ENCODE results near the gene LARP4B. TPM values are rescaled to one million over a fixed set of nuclear protein-coding genes. Genes with fewer than 3 reads are reported as not detected.

The LARP4B gene
- total and polyA plus RNA-seq, 2 experiments from 2014 or later = 18.3 to 52.3 TPM

DNA sequence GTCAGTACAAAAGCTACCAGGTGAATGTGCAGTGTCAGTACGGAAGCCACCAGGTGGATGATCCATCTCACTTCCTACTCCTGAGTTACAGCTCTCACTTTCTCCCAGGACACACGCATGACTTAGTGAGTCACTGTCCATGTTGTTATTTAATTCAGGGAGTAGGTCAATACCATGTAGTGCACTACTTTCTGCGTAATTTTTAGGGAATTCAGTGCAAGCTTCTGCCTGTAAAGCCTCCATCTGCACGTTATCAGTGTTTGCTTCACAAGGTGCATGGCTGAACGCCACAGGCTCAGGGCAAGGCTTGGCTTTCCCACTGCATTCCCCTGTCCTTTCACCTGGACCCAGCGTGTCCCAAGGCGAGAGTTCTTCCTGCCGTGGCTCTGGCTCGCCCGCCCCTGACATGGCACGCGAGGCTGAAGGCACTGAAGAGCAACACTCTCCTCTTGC is 59.5 kb downstream of the LARP4B start (continued):
- TF ChIP-seq, protein P1, sequence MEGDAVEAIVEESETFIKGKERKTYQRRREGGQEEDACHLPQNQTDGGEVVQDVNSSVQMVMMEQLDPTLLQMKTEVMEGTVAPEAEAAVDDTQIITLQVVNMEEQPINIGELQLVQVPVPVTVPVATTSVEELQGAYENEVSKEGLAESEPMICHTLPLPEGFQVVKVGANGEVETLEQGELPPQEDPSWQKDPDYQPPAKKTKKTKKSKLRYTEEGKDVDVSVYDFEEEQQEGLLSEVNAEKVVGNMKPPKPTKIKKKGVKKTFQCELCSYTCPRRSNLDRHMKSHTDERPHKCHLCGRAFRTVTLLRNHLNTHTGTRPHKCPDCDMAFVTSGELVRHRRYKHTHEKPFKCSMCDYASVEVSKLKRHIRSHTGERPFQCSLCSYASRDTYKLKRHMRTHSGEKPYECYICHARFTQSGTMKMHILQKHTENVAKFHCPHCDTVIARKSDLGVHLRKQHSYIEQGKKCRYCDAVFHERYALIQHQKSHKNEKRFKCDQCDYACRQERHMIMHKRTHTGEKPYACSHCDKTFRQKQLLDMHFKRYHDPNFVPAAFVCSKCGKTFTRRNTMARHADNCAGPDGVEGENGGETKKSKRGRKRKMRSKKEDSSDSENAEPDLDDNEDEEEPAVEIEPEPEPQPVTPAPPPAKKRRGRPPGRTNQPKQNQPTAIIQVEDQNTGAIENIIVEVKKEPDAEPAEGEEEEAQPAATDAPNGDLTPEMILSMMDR (conservative IDR thresholded peaks at IDR 0.05; ENCODE audit: low read depth in 2 of 2) = no peak
- TF ChIP-seq STAT1 (IDR thresholded peaks at IDR 0.05; ENCODE audit: unreplicated experiment) (no peak), EZH2phosphoT487 (IDR thresholded peaks at IDR 0.05; ENCODE audit: unreplicated experiment) (no peak)
- TF ChIP-seq, protein P2, sequence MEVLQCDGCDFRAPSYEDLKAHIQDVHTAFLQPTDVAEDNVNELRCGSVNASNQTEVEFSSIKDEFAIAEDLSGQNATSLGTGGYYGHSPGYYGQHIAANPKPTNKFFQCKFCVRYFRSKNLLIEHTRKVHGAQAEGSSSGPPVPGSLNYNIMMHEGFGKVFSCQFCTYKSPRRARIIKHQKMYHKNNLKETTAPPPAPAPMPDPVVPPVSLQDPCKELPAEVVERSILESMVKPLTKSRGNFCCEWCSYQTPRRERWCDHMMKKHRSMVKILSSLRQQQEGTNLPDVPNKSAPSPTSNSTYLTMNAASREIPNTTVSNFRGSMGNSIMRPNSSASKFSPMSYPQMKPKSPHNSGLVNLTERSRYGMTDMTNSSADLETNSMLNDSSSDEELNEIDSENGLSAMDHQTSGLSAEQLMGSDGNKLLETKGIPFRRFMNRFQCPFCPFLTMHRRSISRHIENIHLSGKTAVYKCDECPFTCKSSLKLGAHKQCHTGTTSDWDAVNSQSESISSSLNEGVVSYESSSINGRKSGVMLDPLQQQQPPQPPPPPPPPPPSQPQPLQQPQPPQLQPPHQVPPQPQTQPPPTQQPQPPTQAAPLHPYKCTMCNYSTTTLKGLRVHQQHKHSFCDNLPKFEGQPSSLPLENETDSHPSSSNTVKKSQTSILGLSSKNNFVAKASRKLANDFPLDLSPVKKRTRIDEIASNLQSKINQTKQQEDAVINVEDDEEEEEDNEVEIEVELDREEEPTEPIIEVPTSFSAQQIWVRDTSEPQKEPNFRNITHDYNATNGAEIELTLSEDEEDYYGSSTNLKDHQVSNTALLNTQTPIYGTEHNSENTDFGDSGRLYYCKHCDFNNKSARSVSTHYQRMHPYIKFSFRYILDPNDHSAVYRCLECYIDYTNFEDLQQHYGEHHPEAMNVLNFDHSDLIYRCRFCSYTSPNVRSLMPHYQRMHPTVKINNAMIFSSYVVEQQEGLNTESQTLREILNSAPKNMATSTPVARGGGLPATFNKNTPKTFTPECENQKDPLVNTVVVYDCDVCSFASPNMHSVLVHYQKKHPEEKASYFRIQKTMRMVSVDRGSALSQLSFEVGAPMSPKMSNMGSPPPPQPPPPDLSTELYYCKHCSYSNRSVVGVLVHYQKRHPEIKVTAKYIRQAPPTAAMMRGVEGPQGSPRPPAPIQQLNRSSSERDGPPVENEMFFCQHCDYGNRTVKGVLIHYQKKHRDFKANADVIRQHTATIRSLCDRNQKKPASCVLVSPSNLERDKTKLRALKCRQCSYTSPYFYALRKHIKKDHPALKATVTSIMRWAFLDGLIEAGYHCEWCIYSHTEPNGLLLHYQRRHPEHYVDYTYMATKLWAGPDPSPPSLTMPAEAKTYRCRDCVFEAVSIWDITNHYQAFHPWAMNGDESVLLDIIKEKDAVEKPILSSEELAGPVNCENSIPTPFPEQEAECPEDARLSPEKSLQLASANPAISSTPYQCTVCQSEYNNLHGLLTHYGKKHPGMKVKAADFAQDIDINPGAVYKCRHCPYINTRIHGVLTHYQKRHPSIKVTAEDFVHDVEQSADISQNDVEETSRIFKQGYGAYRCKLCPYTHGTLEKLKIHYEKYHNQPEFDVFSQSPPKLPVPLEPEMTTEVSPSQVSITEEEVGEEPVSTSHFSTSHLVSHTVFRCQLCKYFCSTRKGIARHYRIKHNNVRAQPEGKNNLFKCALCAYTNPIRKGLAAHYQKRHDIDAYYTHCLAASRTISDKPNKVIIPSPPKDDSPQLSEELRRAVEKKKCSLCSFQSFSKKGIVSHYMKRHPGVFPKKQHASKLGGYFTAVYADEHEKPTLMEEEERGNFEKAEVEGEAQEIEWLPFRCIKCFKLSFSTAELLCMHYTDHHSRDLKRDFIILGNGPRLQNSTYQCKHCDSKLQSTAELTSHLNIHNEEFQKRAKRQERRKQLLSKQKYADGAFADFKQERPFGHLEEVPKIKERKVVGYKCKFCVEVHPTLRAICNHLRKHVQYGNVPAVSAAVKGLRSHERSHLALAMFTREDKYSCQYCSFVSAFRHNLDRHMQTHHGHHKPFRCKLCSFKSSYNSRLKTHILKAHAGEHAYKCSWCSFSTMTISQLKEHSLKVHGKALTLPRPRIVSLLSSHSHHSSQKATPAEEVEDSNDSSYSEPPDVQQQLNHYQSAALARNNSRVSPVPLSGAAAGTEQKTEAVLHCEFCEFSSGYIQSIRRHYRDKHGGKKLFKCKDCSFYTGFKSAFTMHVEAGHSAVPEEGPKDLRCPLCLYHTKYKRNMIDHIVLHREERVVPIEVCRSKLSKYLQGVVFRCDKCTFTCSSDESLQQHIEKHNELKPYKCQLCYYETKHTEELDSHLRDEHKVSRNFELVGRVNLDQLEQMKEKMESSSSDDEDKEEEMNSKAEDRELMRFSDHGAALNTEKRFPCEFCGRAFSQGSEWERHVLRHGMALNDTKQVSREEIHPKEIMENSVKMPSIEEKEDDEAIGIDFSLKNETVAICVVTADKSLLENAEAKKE (CRISPR knock-in tag; IDR thresholded peaks at IDR 0.05) = no peak

DNA sequence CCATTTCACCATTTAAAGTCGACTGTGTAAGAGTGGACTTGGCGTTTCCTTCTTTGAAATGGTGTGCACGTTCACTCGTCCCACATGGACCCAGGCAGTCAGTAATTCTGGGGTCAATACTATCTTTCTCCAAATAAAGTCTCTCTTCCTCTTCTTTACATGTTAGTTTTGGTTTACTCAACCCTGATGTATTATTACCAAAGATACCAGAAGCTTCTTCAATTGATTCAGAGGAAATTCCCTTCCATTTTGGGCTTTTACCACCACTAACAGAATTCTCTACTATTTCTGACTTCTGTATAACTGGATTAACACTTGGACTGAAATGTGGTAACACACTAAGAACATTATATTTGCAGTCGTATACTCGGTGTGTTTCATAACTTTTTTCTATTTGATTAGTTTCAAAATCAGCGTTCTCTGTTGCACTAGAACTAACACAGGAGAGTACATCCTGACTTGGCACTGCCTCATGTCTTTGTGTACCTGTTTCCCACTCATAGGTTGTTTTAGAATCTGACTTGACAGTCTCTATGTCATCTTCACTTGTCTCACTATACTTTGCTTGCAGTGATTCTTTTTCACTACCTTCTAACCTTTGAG is 60.8 kb downstream of the LARP4B start:
- Mint-ChIP-seq H3K27ac (no peak overlapping the region), H3K9me3 (no peaks in the 10 kb centered on the region), H3K27me3 (ENCODE audit: insufficient read depth, low read depth, poor library complexity) (no peaks in the 10 kb centered on the region), H3K4me3 (no peak overlapping the region), H3K36me3 (ENCODE audit: low read depth) (peaks cover 10% of the 10 kb centered on the region), H3K4me1 (no peaks in the 10 kb centered on the region)
- H3K79me2 ChIP-seq (replicated peaks; ENCODE audit: insufficient read depth) = peaks cover 94% of the 10 kb centered on the region
- H3K4me3 ChIP-seq = no peak overlapping the region
- H3K27me3 ChIP-seq (ENCODE audit: insufficient read depth) = no peaks in the 10 kb centered on the region
- H3F3A ChIP-seq (replicated peaks; ENCODE audit: low read depth) = no peaks in the 10 kb centered on the region
- no peak for ATAC-seq
- peaks cover 46% of the 10 kb centered on the region for H4K20me1 ChIP-seq (replicated peaks; ENCODE audit: insufficient read depth)
- no peak overlapping the region for H3K27ac ChIP-seq (ENCODE audit: low read depth)
- H3K4me2 ChIP-seq = no peak overlapping the region
- no peak overlapping the region for H2AFZ ChIP-seq
- H3K9me2 ChIP-seq (ENCODE audit: insufficient read depth) = no peaks in the 10 kb centered on the region
- DNase-seq (ENCODE audit: low spot score) = no peak
- H3K36me3 ChIP-seq (ENCODE audit: insufficient read depth) = no peaks in the 10 kb centered on the region
- H3K4me1 ChIP-seq (ENCODE audit: insufficient read depth) = no peaks in the 10 kb centered on the region
- TF ChIP-seq, protein P2 (CRISPR knock-in tag; IDR thresholded peaks at IDR 0.05) = no peak
- no peak for TF ChIP-seq CREB1 (CRISPR knock-in tag; IDR thresholded peaks at IDR 0.05; ENCODE audit: low read depth)
